Measurements from ENCODE around the gene TIMM44. TPM values are rescaled to one million over a fixed set of nuclear protein-coding genes. Genes with fewer than 3 reads are reported as not detected.

TIMM44 gene
- total RNA-seq, 4 donors from 2014 or later = 53.9 to 168 (median 94.1) TPM

DNA sequence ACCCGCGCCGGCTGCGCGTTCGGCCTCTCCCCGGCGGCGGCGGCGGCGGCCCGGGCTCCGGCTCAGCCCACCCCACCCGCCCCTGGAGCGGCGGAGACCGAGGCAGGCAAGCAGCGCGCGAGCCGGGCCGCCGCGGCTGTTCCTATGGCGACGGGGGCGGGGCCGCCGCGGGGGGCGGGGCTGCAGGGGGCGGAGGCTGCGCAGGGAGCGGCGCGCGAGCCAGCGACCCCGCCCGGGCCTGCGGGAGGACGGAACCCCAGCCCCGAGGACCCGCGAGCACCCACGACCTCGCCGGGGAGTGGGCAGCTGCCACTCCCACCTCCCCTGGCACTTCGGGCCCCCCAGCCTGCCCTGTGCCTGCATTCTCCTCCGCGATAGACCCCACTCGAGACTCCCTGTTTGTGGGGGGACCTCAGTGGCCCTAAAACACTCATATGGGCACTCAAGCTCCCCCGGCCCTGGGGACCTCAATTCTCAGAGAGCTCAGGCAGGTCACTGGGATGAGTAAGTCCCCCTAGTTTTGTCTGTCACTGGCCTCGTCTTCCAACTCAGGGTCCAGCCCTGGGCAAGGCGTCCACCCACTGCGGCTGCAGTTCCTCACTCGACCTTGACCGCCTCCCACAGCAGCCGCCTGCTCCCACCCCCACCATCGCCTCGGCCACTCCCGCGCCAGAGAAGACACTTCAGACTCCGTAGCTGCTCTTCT lies 17.3 kb downstream of the TIMM44 start, which contains the start of gene CTXN1:
TSS of gene CTXN1 (minus strand) at position 115 of the 706 bp plus-strand sequence. CDS start 597 bp downstream, outside the sequence.
- ATAC-seq (peak; percentile 37 to 61), DNase-seq (no peak)
- H3K4me1 ChIP-seq = peaks cover 12 to 31% of the 10 kb centered on the region in 2 donors
- peak within 1 kb of the TSS; percentile 39 to 53 (median 46) for H3K4me3 ChIP-seq
- H3K9me3 ChIP-seq = no peaks in the 10 kb centered on the region
- peaks cover 0 to 6% (median 0%) of the 10 kb centered on the region in 3 donors for H3K27me3 ChIP-seq
- intact Hi-C loops (cut with DNase I; ENCODE audit: low total_unique reads) (loop anchor here (2.0 kb wide), 1 partner anchor 73 kb away; no protein-coding TSS in a partner anchor), in situ Hi-C loops (cut with MboI; ENCODE audit: low sequenced_read_pairs in 4 of 4) (no loop called here)
- H3K36me3 ChIP-seq = peaks cover 0 to 20% of the 10 kb centered on the region in 2 donors
- no peak for TF ChIP-seq POLR2A (IDR thresholded peaks at IDR 0.05)
- no peak for TF ChIP-seq CTCF (IDR thresholded peaks at IDR 0.05 in 4 of 5, conservative IDR thresholded peaks at IDR 0.05 in 1 of 5)
- H3K27ac ChIP-seq = peak within 1 kb of the TSS in 1 of 4 donors; percentile 29

DNA sequence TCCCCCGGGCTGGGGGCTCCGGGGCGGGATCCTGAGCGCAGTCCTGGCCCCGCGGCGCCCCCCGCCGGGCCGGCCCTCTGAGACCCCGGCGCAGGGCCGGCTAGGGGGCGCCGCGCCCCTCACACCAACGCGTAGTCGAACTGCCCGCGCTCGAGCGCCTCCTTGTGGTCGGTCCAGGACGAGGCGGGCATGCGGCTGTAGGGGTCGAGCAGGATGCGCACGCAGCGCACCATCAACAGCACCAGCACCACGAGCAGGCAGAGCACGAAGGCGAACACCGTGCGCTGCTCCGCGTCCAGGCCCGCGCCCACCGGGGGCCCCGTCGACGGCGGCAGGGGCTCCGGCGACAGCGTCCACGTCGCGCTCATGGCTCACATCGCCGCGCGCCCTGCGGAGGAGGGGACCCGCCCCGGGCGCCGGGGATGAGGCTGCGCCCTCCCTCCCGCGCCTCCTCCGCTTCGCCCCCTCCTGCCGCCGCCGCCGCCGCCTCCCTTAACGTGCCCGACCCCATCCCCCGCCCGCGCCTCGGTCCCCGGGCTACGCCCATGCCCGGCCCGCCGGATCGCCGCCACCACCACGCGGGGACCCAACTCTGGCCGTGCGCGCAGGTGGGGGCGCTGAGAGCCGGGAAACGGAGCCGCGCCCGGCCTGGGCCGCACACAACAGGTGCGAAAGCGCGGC lies 18.2 kb downstream of the TIMM44 start:
- H3K27me3 ChIP-seq = peaks cover 0 to 6% (median 0%) of the 10 kb centered on the region in 3 donors
- TF ChIP-seq POLR2A (IDR thresholded peaks at IDR 0.05) = no peak
- peak; percentile 61 to 84 (median 66) for TF ChIP-seq CTCF (IDR thresholded peaks at IDR 0.05 in 4 of 5, conservative IDR thresholded peaks at IDR 0.05 in 1 of 5)
- ATAC-seq (no peak), DNase-seq (no peak)
- in situ Hi-C loops (cut with MboI; ENCODE audit: low sequenced_read_pairs in 4 of 4) (no loop called here), intact Hi-C loops (cut with DNase I; ENCODE audit: low total_unique reads) (no loop called here)
- no peak overlapping the region for H3K27ac ChIP-seq
- H3K4me3 ChIP-seq = peak overlapping the region in 3 of 4 donors; percentile 39 to 53 (median 43)
- H3K9me3 ChIP-seq = no peaks in the 10 kb centered on the region
- H3K36me3 ChIP-seq = peaks cover 0 to 11% of the 10 kb centered on the region in 2 donors
- H3K4me1 ChIP-seq = peaks cover 14 to 34% of the 10 kb centered on the region in 2 donors

GRCh38 chr19:7924651-7925170 lies 18.8 kb downstream of the TIMM44 start:
- intact Hi-C loops (cut with DNase I; ENCODE audit: low total_unique reads) = no loop called here
- peak overlapping the region in 1 of 4 donors; percentile 39 for H3K4me3 ChIP-seq
- no peak for ATAC-seq

DNA sequence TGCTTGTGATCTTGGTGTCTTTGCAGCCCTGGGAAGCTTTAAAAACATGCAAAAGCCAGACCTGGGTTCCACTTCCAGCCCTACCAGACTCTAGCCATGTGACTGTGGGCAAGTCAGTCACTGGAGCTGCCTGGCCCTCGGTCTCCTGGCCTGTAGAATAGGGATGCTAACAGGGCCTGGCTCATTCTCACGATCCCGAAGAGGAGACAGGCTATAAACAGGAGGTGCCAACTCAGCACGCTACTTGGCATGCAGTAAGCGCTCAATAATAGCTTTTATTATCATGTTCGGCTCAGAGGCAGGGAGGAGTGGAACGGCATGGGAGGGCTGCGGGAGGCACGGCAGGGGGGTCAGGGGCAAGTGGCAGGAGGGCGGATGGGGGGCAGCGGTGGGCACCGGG lies 19.2 kb downstream of the TIMM44 start:
- in situ Hi-C loops (cut with MboI; ENCODE audit: low sequenced_read_pairs in 4 of 4) = no loop called here
- no peak overlapping the region for H3K27ac ChIP-seq
- intact Hi-C loops (cut with DNase I; ENCODE audit: low total_unique reads) = no loop called here
- TF ChIP-seq POLR2A (IDR thresholded peaks at IDR 0.05) (no peak), CTCF (IDR thresholded peaks at IDR 0.05 in 4 of 5, conservative IDR thresholded peaks at IDR 0.05 in 1 of 5) (no peak)
- no peak for ATAC-seq
- peaks cover 0 to 10% (median 0%) of the 10 kb centered on the region in 3 donors for H3K27me3 ChIP-seq
- H3K4me1 ChIP-seq = peaks cover 19 to 39% of the 10 kb centered on the region in 2 donors
- H3K9me3 ChIP-seq = no peaks in the 10 kb centered on the region
- no peak for DNase-seq
- no peak overlapping the region for H3K4me3 ChIP-seq
- peaks cover 0 to 11% of the 10 kb centered on the region in 2 donors for H3K36me3 ChIP-seq

More at GRCh38 chr19:7924651-7925170, 18.8 kb downstream of the TIMM44 start:
- in situ Hi-C loops (cut with MboI; ENCODE audit: low sequenced_read_pairs in 4 of 4) = no loop called here
- Histone ChIP-seq H3K9me3 (no peaks in the 10 kb centered on the region), H3K36me3 (peaks cover 0 to 11% of the 10 kb centered on the region in 2 donors), H3K27ac (no peak overlapping the region), H3K4me1 (peaks cover 17 to 36% of the 10 kb centered on the region in 2 donors), H3K27me3 (peaks cover 0 to 8% (median 0%) of the 10 kb centered on the region in 3 donors)
- DNase-seq = no peak
- no peak for TF ChIP-seq CTCF (IDR thresholded peaks at IDR 0.05 in 4 of 5, conservative IDR thresholded peaks at IDR 0.05 in 1 of 5)
- TF ChIP-seq POLR2A (IDR thresholded peaks at IDR 0.05) = no peak

Data from gastrocnemius medialis (tissue), 4 donors.